ENCODE data around the gene TSPAN33.

DNA sequence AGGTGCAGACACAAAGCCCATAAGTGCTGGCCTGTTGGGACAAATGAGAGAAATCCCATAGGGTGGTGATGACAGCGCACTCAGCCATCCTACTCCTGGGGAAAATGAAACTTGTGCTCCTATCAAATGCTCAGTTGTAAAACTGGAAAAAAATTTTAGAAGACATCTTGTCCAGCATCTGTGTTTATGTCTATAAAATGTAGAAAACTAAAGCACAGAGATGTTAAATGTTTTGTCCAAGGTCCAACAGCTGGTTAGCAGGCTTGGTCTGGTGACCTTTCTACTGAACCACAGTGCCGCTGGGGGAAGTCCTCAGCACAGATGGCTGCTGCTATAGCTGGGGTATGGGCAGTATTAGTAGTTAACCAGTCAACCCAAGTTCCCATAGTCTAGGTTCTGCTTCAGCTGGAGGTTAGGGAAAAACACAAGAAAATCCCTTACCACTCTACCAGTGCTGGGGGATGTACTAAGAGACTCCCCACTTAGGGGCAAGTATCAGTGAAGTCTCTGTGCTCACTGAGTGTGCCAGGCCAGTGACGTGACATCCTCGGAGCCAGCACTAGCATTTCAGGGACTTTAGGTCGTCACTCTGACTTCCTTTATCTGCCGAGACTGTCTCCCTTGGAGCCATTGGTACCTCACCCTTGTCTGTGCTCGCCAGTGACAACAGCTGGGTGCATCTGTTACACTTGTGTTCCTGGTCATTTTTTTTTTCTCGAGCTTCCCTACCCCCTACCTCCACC is 1.9 kb downstream of the TSPAN33 start:
- TF ChIP-seq FOXM1 (IDR thresholded peaks at IDR 0.05; ENCODE audit: borderline replicate concordance, low read depth) (no peak), REST (IDR thresholded peaks at IDR 0.05; ENCODE audit: low read depth) (no peak), TCF12 (IDR thresholded peaks at IDR 0.05; ENCODE audit: low read depth) (no peak), EP300 (IDR thresholded peaks at IDR 0.05; ENCODE audit: borderline replicate concordance) (no peak)

Measured in Ishikawa (cell line).